Kidney epithelial cell (primary cell): Measurements from ENCODE around the gene BHLHE41. TPM values are rescaled to one million over a fixed set of nuclear protein-coding genes. Genes with fewer than 3 reads are reported as not detected.

ENCODE experiments used
- DNase-seq: peaks from one replicate; pipeline ENCODE4 v3.0.0-alpha.2; 2010; ENCODE audit warnings: low read depth
- H3K27me3 ChIP-seq: 2 replicates; pipeline ENCODE4 v1.6.0; 2011; ENCODE audit warnings: low read length; ENCODE audit not compliant: control insufficient read depth, insufficient read depth
- H3K36me3 ChIP-seq: 2 replicates; pipeline ENCODE4 v1.5.1; 2011; ENCODE audit warnings: low read length; ENCODE audit not compliant: control insufficient read depth, insufficient read depth
- H3K4me3 ChIP-seq: 2 replicates; pipeline ENCODE4 v1.5.1; 2011; ENCODE audit warnings: low read depth, mild to moderate bottlenecking, control low read depth, low read length
- total RNA-seq: library from RNA; depleted of rRNA; stranded (reverse); fragments of >200 nt; gene quantifications from 2 replicates; pipeline ENCODE4 v1.2.3, GENCODE V29; 2015
- TF ChIP-seq, protein P1 (sequence below): IDR thresholded peaks from 2 replicates; pipeline ENCODE4 v1.5.1; 2011; ENCODE audit warnings: mild to moderate bottlenecking, moderate library complexity, low read length, control low read depth, inconsistent platforms; ENCODE audit not compliant: insufficient read depth, poor library complexity, severe bottlenecking

BHLHE41 gene
- total RNA-seq, 1 donor from 2014 or later: 1.6 TPM

DNA sequence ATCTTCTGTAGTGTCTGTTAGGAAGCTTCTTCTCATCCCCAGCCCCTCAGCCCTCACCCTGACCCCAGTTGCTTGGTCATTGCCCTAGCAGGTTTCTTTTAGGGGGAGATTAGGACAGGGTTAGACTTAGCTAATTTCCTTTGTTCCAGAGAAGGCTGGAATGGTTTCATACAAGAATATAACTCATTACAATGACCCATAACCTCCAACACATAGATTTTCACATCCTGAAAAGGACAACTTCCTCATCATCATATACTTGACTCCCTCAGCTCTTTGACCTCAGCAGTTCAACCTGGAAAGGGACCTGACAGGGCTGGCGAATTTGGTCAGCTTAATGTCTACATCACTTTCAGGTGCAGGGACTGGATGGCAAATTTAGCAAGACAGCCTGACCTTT lies 8.0 kb upstream of the BHLHE41 start:
- Histone ChIP-seq H3K27me3 (no peaks in the 10 kb centered on the region), H3K4me3 (no peak overlapping the region), H3K36me3 (no peaks in the 10 kb centered on the region)
- no peak for DNase-seq
- TF ChIP-seq, protein P1, sequence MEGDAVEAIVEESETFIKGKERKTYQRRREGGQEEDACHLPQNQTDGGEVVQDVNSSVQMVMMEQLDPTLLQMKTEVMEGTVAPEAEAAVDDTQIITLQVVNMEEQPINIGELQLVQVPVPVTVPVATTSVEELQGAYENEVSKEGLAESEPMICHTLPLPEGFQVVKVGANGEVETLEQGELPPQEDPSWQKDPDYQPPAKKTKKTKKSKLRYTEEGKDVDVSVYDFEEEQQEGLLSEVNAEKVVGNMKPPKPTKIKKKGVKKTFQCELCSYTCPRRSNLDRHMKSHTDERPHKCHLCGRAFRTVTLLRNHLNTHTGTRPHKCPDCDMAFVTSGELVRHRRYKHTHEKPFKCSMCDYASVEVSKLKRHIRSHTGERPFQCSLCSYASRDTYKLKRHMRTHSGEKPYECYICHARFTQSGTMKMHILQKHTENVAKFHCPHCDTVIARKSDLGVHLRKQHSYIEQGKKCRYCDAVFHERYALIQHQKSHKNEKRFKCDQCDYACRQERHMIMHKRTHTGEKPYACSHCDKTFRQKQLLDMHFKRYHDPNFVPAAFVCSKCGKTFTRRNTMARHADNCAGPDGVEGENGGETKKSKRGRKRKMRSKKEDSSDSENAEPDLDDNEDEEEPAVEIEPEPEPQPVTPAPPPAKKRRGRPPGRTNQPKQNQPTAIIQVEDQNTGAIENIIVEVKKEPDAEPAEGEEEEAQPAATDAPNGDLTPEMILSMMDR: no peak

DNA sequence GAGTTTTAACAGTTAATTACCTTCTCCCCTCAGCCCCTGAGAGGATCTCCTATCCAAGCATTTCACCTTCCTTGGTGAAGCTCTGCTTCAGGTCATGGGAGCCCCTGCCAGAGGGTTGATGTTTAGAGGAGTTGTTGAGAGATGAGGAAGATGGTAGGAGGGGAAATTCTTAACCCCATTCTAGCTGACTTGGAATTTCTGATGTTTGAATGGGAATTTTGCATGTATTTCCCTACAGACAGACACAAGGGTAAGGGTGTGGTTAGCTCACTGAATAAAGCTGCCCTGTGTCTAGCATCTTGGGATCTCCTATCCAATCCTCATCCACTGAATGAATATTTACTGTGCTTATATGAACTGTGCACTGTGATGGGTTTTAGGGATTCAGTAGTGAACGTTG lies 7.1 kb upstream of the BHLHE41 start:
- no peak overlapping the region for H3K4me3 ChIP-seq
- H3K36me3 ChIP-seq: no peaks in the 10 kb centered on the region
- TF ChIP-seq, protein P1: no peak
- H3K27me3 ChIP-seq: no peaks in the 10 kb centered on the region
- no peak for DNase-seq

DNA sequence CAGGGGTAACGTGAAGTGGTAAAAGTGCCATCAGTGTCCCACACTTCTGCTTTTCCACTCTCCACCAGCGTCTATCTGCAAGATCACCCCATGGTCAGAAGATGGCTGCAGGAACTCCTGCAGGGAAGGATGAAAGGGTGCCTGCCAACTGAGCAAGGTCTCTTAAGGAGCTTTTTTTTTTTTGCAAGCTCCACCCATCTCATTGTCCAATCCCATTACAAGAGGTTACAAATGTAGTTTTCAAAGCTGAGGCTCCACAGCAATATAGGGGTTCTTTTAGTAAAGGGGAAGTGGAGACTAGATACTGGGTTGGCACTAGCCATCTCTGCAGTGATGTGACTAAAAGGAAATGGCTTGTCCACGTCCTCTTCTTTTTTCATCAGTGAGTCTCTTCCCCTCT lies 5.9 kb upstream of the BHLHE41 start:
- Histone ChIP-seq H3K27me3 (no peaks in the 10 kb centered on the region), H3K4me3 (no peak overlapping the region), H3K36me3 (no peaks in the 10 kb centered on the region)
- TF ChIP-seq, protein P1: no peak
- DNase-seq: no peak

DNA sequence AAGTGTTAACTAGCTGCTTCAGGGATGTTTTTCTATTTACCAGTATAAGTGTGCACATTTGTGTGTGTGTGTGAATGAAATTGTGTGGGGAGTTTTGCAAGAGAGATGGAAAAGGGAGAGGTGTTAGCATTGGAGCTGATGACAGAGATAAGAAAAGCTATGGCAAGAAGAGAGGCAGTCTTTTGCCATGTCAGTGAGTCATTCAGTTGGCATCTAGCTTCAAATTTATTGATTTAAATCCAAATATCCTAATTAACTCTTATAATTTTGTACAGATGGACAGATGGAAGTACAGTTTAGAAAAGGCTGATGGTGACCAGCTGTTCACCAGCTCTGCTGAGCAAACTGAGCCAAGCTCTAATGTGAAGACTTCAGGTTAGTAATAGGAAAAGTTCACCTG lies 3.3 kb upstream of the BHLHE41 start:
- TF ChIP-seq, protein P1: no peak
- Histone ChIP-seq H3K36me3 (no peaks in the 10 kb centered on the region), H3K4me3 (no peak overlapping the region), H3K27me3 (no peaks in the 10 kb centered on the region)
- no peak for DNase-seq

DNA sequence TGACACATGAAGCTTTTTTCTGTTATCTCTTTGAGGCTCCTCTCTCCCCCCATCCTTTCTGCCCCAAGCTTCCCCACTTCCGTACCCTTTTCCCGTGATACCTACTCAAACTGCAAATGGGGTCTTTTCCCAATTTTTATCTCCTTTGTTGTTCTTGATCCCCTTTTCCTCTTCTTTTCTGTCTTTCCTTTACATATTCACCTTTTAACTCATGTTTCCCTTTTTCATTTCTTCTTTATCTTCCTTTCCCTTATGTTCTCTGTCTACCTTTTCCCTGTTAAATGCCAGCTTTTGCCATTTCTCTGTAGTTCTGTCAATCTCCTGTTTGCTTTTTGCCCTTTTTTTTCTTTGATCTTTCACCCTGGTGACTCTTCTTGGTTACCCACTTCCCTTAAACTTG lies 2.6 kb upstream of the BHLHE41 start:
- TF ChIP-seq, protein P1: no peak
- Histone ChIP-seq H3K27me3 (no peaks in the 10 kb centered on the region), H3K4me3 (no peak overlapping the region), H3K36me3 (no peaks in the 10 kb centered on the region)
- no peak for DNase-seq

DNA sequence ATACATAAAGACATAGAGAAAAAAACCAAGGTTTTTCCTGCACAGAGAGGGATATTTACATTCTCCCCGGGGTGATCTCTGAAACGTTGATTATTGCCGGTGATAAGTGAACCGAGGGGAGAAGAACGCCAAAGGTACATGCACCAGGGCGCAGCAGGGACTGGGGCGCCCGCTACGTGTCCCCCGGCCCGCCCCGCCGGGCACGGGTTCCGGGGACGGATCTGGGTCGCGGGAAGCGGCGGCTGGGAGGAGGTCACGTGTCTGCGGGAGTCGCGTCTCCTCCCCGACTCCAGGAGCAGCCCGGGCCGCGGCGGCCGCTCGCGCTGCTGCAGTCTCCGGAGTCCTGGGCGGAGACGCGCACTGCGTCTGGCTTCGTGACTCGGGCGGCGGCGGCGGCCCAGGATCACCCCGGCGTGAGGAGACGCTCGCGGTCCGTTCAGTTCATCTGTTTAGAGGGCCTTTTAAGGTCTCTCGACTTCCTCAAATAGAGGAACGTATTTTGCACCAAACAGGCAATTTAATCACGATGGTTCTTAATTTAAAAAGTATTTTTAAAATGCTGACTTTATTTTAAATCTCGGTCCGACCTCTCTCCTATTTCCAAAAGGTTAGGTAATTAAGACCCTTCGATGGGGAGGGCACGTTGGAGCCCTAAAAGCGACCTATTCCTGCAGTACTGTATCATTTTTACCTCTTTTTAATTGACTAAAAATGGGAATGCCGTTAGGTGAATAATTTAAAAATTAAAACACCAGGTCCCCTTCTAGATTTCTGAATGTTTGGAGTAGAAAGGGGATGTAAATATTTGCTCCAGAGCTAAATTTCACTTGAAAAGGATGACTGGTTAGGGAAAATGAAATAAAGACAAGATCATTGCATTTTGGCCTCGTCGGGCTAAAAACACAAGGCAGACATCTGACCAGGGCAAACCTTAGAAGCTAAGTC lies 1.8 kb upstream of the BHLHE41 start:
- DNase-seq: no peak
- TF ChIP-seq, protein P1: no peak
- Histone ChIP-seq H3K27me3 (no peaks in the 10 kb centered on the region), H3K36me3 (no peaks in the 10 kb centered on the region), H3K4me3 (peak overlapping the region; percentile 53)
